ENCODE measurements around the gene BCAN.

- TF ChIP-seq EZH2 (IDR thresholded peaks at IDR 0.05; ENCODE audit: low read depth, unreplicated experiment) (no peak), CTCF (conservative IDR thresholded peaks at IDR 0.05; ENCODE audit: low read depth in 2 of 2) (no peak), EZH2phosphoT487 (IDR thresholded peaks at IDR 0.05; ENCODE audit: unreplicated experiment) (no peak), ETS1 (IDR thresholded peaks at IDR 0.05) (no peak), STAT1 (IDR thresholded peaks at IDR 0.05; ENCODE audit: unreplicated experiment) (no peak)
These were observed 29.3 kb upstream of the BCAN start for GRCh38 chr1:156612666-156613065.

Measured in GM23338 (cell line).